ENCODE data around the gene PLSCR1. TPM values are rescaled to one million over a fixed set of nuclear protein-coding genes. Genes with fewer than 3 reads are reported as not detected.
A peak's percentile ranks its signal among the peaks of the same experiment; 100 is the strongest.

Gene PLSCR1
- polyA plus RNA-seq, 2 of the 4 experiments (the other 2 are of a cell fraction): 37.1 to 54.4 TPM

- TF ChIP-seq, protein P1, sequence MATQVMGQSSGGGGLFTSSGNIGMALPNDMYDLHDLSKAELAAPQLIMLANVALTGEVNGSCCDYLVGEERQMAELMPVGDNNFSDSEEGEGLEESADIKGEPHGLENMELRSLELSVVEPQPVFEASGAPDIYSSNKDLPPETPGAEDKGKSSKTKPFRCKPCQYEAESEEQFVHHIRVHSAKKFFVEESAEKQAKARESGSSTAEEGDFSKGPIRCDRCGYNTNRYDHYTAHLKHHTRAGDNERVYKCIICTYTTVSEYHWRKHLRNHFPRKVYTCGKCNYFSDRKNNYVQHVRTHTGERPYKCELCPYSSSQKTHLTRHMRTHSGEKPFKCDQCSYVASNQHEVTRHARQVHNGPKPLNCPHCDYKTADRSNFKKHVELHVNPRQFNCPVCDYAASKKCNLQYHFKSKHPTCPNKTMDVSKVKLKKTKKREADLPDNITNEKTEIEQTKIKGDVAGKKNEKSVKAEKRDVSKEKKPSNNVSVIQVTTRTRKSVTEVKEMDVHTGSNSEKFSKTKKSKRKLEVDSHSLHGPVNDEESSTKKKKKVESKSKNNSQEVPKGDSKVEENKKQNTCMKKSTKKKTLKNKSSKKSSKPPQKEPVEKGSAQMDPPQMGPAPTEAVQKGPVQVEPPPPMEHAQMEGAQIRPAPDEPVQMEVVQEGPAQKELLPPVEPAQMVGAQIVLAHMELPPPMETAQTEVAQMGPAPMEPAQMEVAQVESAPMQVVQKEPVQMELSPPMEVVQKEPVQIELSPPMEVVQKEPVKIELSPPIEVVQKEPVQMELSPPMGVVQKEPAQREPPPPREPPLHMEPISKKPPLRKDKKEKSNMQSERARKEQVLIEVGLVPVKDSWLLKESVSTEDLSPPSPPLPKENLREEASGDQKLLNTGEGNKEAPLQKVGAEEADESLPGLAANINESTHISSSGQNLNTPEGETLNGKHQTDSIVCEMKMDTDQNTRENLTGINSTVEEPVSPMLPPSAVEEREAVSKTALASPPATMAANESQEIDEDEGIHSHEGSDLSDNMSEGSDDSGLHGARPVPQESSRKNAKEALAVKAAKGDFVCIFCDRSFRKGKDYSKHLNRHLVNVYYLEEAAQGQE (IDR thresholded peaks at IDR 0.05): peak; percentile 67
- TF ChIP-seq, protein P2, sequence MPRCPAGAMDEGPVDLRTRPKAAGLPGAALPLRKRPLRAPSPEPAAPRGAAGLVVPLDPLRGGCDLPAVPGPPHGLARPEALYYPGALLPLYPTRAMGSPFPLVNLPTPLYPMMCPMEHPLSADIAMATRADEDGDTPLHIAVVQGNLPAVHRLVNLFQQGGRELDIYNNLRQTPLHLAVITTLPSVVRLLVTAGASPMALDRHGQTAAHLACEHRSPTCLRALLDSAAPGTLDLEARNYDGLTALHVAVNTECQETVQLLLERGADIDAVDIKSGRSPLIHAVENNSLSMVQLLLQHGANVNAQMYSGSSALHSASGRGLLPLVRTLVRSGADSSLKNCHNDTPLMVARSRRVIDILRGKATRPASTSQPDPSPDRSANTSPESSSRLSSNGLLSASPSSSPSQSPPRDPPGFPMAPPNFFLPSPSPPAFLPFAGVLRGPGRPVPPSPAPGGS (IDR thresholded peaks at IDR 0.05): 0 out of 3 replicates have a peak, but pooled peaks have one; percentile 52
- TF ChIP-seq KDM5A (IDR thresholded peaks at IDR 0.05): 0 out of 2 replicates have a peak, but pooled peaks have one; percentile 16
- TF ChIP-seq ELK1 (IDR thresholded peaks at IDR 0.05; ENCODE audit: low read depth, low read length): no peak
- no peak for TF ChIP-seq CBX8 (IDR thresholded peaks at IDR 0.05)
- TF ChIP-seq, protein P3, sequence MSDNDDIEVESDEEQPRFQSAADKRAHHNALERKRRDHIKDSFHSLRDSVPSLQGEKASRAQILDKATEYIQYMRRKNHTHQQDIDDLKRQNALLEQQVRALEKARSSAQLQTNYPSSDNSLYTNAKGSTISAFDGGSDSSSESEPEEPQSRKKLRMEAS (IDR thresholded peaks at IDR 0.05): peak; percentile 68
- TF ChIP-seq, protein P4, sequence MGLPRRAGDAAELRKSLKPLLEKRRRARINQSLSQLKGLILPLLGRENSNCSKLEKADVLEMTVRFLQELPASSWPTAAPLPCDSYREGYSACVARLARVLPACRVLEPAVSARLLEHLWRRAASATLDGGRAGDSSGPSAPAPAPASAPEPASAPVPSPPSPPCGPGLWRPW (IDR thresholded peaks at IDR 0.05): no peak
- TF ChIP-seq CHD2 (IDR thresholded peaks at IDR 0.05; ENCODE audit: low read length, partially characterized antibody): peak; percentile 58
- TF ChIP-seq GATA3 (IDR thresholded peaks at IDR 0.05; ENCODE audit: borderline replicate concordance): no peak
- peak; percentile 33; the same call in 1 of the 2 replicates for TF ChIP-seq HDAC2 (IDR thresholded peaks at IDR 0.05)
Observed at GRCh38 chr3:146544002-146544928, at the start of gene PLSCR1 (continued).

- H3K4me1 ChIP-seq: no peaks in the 10 kb centered on the region
- 67% methylated on average over 3 of the region's 3 CpGs for WGBS (ENCODE audit: missing lambda C conversion rate)
- H3K4me3 ChIP-seq: no peak overlapping the region
- POLR2A ChIA-PET: no interaction called here
- no peak for ATAC-seq
- no peak overlapping the region for H3K4me2 ChIP-seq
- no peak for DNase-seq (ENCODE audit: low read depth in 1 of 2, low spot score in 1 of 2)
- H3K9me3 ChIP-seq: no peaks in the 10 kb centered on the region
- CTCF ChIA-PET: interaction anchor here (0.9 to 2.6 kb wide), 9 partner anchors 9 to 405 kb away, joined by 3 to 11 read pairs (median 6); no protein-coding TSS in a partner anchor
- H3K27ac ChIP-seq: no peak overlapping the region
- no peak for FAIRE-seq
- no peak for TF ChIP-seq ZC3H11A (IDR thresholded peaks at IDR 0.05)
- TF ChIP-seq MYC (IDR thresholded peaks at IDR 0.05; ENCODE audit: borderline replicate concordance, low read length): no peak
- no peak for TF ChIP-seq TFCP2L1 (CRISPR knock-in tag; IDR thresholded peaks at IDR 0.05)
- no peak for TF ChIP-seq JUNB (IDR thresholded peaks at IDR 0.05)
- TF ChIP-seq, protein P2 (IDR thresholded peaks at IDR 0.05): no peak
- TF ChIP-seq TP53 (CRISPR knock-in tag; IDR thresholded peaks at IDR 0.05): no peak
- no peak for TF ChIP-seq EP300 (IDR thresholded peaks at IDR 0.05)
- no peak for TF ChIP-seq MAFK (IDR thresholded peaks at IDR 0.05; ENCODE audit: partially characterized antibody)
- TF ChIP-seq PBX3 (IDR thresholded peaks at IDR 0.05): no peak
- no peak for TF ChIP-seq RCOR1 (IDR thresholded peaks at IDR 0.05; ENCODE audit: low read depth, low read length)
- TF ChIP-seq HOXB5 (CRISPR knock-in tag; IDR thresholded peaks at IDR 0.05): no peak
- no peak for TF ChIP-seq FOXS1 (CRISPR knock-in tag; IDR thresholded peaks at IDR 0.05)
- TF ChIP-seq EHF (CRISPR knock-in tag; IDR thresholded peaks at IDR 0.05): no peak
- TF ChIP-seq, protein P5, sequence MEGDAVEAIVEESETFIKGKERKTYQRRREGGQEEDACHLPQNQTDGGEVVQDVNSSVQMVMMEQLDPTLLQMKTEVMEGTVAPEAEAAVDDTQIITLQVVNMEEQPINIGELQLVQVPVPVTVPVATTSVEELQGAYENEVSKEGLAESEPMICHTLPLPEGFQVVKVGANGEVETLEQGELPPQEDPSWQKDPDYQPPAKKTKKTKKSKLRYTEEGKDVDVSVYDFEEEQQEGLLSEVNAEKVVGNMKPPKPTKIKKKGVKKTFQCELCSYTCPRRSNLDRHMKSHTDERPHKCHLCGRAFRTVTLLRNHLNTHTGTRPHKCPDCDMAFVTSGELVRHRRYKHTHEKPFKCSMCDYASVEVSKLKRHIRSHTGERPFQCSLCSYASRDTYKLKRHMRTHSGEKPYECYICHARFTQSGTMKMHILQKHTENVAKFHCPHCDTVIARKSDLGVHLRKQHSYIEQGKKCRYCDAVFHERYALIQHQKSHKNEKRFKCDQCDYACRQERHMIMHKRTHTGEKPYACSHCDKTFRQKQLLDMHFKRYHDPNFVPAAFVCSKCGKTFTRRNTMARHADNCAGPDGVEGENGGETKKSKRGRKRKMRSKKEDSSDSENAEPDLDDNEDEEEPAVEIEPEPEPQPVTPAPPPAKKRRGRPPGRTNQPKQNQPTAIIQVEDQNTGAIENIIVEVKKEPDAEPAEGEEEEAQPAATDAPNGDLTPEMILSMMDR (IDR thresholded peaks at IDR 0.05): no peak
- TF ChIP-seq, protein P4 (IDR thresholded peaks at IDR 0.05): no peak
- no peak for TF ChIP-seq ZFP36 (IDR thresholded peaks at IDR 0.05; ENCODE audit: borderline replicate concordance, partially characterized antibody)
- TF ChIP-seq KDM1A (IDR thresholded peaks at IDR 0.05; ENCODE audit: low read depth): no peak
Observed at GRCh38 chr3:146593776-146594175, 49.4 kb upstream of the PLSCR1 start.

Measured in A549 (cell line).